Retinal pigment epithelial cell (primary cell): ENCODE results near the gene EPHB1.

Source experiments
- DNase-seq: peaks from one replicate; pipeline ENCODE4 v3.0.0-alpha.2; 2010; ENCODE audit warnings: low read depth
- H3K4me3 ChIP-seq: 2 replicates; pipeline ENCODE4 v1.5.1; 2011; ENCODE audit warnings: mild to moderate bottlenecking, low read length, control low read depth, moderate library complexity
- TF ChIP-seq, protein P1 (sequence below): conservative IDR thresholded peaks from 2 replicates; pipeline ENCODE4 v1.5.1; 2011; ENCODE audit warnings: low read depth, low read length, control low read depth, inconsistent platforms

EPHB1 gene

DNA sequence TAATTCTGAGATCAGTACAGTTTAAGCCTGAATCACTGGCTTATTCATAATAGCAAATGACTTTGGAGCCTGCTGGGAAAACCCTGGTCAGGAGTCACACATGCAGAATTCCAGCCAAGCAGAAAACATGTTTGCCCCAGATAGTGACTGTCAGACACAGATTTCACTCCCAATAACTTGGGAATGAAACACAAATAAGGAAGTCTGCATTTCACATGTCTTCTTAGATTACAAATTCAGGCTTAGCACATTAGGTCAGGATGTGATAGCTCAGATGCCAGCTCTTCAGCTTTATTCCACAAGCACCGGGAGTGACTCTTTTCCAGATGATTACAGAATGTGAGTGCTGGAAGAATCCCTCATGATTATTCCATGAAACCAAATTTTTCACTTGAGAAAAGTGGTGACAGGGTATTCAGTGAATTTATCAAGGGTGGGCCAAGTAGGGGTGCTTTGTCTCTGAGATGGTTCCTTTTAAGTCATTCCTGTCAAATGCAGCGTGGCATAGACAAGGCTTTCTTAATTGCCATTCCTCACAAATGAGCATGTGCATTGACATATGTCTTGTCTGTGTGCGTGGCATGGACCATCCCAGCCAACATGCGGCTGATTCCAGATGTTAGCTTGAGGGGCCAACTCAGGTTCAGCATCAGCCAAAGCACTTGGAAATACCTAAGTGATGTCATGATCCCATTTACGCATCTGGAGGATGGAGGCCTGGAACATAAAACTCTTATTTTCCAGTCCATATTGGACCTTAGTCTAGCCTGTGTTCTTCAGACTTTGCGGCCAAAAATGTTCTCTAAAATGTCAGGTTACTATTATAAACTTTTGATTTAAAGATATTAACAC, 191.0 kb downstream of the EPHB1 start:
- TF ChIP-seq, protein P1, sequence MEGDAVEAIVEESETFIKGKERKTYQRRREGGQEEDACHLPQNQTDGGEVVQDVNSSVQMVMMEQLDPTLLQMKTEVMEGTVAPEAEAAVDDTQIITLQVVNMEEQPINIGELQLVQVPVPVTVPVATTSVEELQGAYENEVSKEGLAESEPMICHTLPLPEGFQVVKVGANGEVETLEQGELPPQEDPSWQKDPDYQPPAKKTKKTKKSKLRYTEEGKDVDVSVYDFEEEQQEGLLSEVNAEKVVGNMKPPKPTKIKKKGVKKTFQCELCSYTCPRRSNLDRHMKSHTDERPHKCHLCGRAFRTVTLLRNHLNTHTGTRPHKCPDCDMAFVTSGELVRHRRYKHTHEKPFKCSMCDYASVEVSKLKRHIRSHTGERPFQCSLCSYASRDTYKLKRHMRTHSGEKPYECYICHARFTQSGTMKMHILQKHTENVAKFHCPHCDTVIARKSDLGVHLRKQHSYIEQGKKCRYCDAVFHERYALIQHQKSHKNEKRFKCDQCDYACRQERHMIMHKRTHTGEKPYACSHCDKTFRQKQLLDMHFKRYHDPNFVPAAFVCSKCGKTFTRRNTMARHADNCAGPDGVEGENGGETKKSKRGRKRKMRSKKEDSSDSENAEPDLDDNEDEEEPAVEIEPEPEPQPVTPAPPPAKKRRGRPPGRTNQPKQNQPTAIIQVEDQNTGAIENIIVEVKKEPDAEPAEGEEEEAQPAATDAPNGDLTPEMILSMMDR, result no peak
- H3K4me3 ChIP-seq, result no peak overlapping the region
- DNase-seq, result no peak

- no peak overlapping the region for H3K4me3 ChIP-seq
- TF ChIP-seq, protein P1, result no peak
- DNase-seq, result no peak
Measured at GRCh38 chr3:134988666-134989065, 193.6 kb downstream of the EPHB1 start.

DNA sequence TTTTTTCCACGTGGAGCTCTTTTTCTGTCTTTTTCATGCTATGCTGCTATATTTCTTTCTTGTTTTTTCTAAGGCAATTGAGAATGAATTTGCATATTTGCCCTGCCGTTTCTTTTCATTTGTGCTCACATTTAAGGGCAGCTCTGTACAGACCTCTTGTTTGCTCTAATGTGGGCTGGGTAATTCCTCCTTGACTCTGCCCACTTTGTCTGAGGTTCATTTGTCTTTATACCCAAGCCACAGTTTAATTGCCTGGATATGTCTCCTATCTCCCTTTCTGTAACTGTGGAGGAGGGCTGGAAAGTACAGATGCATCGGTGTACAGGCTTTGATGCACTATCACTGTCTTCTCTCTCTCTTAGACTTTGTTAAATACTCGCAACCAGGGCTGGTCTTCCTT, 195.9 kb downstream of the EPHB1 start:
- no peak overlapping the region for H3K4me3 ChIP-seq
- no peak for DNase-seq
- TF ChIP-seq, protein P1, result no peak

DNA sequence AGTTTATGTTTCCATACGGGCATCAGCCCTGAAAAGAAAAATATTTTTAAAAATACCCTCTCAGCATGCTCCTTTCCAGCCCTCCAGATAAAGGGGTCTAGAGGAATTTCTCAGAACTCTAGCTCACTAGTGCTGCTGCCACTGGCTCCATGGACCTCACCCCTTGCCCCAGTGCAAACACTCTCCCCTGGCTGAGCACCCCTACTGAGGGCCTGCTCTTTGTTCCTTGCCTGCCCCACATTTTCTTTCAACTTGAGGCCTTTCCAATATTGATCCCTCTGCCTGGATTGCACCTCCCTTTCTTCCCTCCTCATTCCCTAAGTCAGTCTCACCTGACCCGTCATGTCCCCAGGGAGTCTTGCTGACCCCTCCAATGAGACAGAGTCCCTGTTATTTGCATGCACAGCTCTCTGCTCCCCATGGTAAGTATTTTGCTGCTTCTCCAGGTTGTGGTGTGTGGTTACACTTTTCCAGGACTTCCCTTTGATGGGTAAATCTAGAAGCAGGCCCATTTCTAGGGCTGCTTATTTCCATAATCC, 196.5 kb downstream of the EPHB1 start:
- H3K4me3 ChIP-seq, result no peak overlapping the region
- no peak for DNase-seq
- TF ChIP-seq, protein P1, result no peak

- DNase-seq, result no peak
- TF ChIP-seq, protein P1, result no peak
- H3K4me3 ChIP-seq, result no peak overlapping the region
Measured at GRCh38 chr3:134992180-134992579, 197.1 kb downstream of the EPHB1 start.

DNA sequence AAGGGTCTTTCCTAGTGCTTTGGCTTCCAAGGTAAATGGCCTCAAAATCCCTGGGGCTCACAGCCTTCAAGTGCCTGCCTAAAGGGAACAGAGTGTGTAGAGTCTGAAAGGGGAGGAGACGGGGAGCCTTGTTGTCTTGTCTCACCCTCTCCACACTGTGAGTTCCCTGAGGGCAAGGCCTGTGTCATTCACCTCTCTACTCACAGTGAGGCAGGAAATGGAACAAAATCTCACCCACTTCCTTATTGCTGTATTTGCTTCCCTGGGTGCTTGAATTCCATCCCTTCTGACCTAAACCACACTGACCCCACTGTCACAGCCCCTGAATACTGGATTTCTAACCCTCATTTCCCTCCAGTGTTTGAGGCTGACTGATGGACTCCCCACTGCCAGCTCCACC, 197.5 kb downstream of the EPHB1 start:
- TF ChIP-seq, protein P1, result no peak
- no peak for DNase-seq
- H3K4me3 ChIP-seq, result no peak overlapping the region

GRCh38 chr3:134993011-134993410, 198.0 kb downstream of the EPHB1 start:
- no peak for DNase-seq
- TF ChIP-seq, protein P1, result no peak
- no peak overlapping the region for H3K4me3 ChIP-seq
